Right hindlimb (tissue), 1 donor: ENCODE measurements around the gene HOXB7.

ENCODE experiments used
- DNase-seq: peaks from one replicate; pipeline ENCODE4 v3.0.0-alpha.2; 2018

HOXB7 gene

DNA sequence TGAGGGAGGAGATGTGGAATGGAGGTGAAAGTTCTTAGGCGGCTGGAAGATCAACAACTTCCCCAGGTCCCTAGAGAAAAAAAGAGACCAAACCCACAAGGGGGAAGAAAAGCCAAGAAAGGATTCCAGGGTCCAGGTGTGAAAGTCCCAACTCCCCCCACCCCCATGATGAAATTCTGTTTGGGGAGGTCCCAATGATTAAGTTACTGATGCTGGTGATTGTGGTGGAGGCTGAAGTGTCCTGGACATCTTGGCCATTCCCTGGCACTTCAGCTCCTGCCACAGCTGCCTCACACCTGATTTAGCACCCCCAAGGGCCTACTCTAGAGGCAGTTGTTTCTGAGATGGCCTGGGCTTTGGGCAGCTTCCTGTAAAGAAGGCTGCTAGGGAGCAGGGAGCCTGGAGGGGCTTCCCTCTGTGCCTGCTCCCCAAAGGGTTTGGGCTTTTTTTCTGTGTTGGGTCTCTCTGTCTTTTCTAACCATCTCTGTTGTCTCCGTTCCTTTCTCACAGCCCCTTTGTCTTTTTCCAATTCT is 45.7 kb downstream of the HOXB7 start:
- DNase-seq, result no peak

DNA sequence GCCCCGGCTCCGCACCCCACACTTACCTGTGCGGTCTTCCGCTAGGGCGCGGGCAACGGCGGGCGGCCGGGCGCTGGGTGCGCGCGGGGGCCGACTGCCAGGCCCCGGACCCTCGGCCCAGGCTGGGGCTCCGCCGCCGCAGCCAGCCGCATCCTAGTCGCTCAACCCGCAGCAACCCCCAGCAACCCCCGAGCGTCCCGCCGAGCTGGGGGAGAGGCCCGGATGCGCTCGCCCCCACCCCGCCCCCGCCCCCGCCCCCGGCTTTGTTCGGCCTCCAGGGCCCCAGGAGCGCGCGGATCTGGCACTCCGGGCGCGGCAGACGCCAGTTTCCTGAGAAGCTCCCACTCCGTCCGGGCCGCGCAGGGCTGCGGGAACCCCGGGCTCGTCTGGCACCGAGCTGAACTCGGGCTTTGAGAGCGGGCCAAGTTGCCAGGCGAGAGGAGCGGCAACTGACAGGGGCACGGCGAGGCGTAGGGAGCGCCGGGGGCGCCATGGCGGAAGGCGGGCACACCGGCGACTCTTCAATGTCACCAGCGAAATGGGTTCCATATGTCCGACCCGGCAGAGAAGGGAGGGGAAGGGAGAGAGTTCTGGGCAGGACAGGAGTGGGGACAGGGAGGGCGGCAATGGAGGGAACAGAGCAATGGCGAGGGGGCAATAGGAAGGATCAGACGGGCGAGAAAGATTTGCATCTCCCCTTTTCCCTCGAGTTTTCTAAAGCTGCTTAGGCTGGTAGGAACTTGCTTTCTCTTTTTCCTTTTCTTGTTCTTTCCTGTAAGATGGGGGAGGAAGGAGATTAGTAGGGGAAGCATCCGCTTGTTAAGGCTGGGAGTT is 46.4 kb downstream of the HOXB7 start:
- peak; percentile 58 for DNase-seq

DNA sequence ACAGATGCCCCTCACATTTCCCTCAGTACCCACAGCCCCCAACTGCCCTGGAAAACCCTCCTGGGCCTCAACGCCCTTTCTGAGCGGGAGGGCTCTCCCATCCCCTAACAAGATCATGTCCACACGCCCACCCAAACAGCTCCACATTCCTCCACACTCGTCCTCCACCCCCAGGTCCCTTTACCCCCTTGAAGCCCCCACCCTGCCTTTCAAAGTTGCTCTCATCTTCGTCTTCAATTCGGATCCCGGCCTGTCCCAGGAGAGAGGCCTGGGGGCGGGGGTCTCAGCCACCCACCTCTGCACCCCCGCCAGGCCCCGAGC is 47.0 kb downstream of the HOXB7 start:
- no peak for DNase-seq

DNA sequence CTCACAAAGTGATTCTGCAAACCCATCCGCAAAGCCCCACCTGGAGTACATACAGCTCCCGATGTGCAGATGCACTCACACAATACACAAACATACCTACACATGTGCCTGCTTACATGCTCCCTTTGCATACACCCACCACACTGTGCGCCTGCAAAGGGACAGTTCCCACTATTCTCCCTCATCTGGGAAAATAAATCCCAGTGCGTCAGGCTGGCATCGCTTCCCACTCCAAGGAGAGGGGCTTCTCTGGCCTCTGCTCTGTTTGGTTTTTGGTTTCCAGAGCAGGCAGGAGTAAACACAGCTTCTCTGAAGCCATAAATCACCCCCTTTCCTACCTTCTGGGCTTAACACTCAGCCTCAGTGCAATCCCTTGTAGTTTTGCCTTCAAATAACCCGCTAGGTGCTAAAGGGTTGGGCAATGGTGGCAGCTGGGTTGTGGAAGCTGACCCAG is 47.4 kb downstream of the HOXB7 start:
- DNase-seq, result no peak

DNA sequence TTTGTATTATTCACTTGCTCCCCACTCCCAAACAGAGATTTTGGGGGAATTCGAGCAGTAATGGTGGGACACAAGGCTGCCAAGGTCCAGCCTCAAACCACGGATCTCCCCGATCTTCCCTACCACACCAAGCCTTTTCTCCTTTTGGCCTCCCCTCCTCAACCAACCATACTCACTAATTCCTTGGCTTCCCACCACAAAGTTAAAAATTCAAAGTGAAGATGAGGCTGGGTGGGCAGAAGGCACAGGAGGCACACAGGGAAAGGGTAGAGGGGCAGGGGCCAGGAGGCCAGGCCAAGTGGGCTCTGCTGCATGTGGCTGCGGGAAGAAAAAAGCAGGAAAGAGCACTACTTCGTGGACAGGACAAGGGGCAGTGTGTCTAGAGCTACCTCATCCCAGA is 47.9 kb downstream of the HOXB7 start:
- no peak for DNase-seq

DNA sequence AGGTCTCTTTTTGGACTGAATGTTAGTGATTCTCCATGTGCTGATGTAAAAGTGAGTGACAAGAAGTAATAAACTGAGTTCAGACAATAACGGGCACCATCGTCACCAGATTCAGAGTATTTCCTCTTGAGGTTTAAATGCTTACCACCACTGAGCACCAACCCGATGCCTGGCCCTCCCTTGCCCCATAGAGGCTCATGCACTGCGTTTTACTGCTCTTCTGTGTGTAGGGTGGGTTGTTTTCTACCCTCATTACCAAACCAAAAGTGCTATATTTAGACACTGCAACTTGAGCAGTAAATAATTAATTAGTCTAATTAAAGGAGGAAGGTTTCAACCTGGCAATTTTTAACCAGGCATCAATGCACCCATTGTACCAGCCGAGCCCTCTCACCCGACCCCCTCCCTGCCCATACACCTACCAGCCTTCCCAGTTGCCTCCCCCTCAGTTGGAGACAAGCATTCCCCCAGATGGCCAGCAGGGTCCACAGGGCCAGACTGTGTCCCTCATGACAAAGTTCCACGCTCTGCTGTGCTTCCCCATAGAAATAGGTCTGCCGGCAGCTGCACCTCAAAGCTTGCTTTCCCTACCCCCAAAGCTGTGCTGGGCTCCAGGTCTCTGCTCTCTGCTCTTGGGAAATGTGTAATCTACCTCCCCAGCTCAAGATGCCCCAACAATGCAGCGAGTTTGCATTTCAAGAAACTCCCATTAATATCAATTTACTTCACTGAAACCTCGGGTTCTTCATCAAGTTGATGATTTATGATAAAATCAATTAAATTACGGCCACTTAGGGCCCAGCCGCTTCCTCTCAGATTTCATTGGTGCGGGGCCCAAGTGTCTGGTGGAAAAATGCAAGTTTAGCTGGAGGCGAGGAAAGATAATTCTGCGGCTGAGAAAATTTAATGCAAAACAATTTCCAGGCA is 48.7 kb downstream of the HOXB7 start:
- no peak for DNase-seq

DNA sequence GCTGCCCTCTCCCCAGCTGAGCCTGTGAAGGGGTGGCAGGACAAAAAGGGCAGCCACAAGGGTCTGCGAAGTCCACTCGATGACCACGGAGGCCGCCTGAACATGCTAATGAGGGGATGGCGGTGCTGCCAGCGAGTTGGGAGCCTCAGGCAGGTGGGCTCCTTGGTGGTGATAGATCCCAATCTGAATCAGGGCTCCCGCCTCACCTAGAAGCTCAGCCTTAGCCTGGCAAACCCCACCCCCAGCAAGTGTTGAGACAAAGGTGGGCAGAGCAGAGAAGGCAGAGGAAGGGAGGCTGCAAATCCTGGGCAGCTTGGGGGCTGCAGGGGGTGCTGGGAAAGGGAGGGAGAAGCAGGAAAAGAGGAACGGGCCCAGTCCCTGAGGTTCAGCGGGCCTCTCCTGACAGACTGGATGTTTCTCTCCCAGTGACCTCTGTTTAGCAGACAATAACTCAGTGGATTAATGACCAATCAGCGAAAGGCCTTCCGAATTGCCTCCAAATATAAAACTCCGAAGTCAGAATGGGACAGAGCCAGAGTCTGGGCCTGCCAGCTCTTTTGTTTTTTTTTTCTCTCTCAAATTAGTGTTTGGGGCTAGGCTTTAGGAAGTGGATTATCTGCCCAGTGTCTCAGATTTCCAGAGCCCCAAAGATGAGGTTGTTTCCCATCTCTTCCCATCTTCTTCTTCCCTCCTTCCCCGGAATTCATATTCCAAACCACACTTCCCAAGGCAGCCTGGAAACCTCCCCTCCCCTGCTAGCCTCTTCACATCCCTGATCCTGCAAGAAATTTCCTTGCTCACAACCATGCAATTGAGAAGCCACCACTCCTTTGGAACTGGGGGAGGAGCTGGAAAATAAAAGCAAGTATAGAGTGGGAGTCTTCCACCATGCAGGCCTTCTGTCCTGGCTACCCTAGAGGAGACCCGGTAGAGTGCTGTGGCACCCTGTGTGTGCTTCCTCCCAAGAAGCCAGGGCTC is 50.7 kb downstream of the HOXB7 start:
- no peak for DNase-seq

DNA sequence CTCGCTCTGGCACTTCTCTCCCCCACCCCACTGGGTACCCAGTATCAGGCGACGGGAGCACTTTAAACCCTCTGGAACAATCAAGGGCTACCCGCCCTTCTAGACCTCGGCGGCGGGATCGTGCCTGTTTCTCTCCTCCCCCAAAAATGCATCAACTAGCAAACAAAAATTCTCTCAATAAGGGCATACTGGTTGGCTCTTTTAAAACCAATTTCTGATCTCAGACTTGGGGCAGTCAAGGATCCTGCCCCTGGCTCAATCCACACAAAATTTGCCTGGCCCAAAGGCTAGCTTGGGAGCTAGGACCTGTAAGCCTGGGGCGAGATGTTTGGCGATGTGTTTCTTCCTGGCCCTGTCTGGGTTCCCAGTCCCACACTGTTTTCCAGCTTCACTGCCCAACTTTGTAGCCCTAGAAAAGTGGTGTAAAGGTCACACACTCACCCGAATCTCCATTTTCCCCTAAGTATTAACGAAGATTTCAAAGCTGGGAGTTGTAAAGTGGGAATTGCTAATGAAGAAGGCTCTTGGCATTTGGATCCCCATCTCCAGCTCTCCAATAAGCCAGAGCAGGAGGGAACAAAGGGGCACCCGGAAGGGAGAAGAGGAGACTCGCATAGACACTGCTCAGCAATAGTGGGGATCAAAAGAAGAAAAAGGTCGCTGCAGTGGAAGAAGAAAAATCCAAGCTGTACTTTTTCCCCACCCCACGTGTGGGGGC is 51.5 kb downstream of the HOXB7 start:
- no peak for DNase-seq

DNA sequence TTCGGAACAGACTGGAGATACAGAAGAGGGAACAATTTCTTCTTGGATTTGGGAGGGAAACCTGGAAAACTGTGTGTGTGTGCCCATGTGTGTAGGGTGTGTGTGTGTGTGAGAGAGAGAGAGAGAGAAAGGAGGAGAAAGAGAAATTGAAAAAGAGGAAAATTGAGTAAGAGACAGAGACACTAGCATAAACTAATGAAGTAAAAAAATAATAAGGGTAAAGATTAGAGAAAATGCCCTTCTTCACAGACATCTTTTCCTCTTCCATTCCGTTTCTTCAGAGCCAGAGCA is 52.0 kb downstream of the HOXB7 start:
- DNase-seq, result no peak

DNA sequence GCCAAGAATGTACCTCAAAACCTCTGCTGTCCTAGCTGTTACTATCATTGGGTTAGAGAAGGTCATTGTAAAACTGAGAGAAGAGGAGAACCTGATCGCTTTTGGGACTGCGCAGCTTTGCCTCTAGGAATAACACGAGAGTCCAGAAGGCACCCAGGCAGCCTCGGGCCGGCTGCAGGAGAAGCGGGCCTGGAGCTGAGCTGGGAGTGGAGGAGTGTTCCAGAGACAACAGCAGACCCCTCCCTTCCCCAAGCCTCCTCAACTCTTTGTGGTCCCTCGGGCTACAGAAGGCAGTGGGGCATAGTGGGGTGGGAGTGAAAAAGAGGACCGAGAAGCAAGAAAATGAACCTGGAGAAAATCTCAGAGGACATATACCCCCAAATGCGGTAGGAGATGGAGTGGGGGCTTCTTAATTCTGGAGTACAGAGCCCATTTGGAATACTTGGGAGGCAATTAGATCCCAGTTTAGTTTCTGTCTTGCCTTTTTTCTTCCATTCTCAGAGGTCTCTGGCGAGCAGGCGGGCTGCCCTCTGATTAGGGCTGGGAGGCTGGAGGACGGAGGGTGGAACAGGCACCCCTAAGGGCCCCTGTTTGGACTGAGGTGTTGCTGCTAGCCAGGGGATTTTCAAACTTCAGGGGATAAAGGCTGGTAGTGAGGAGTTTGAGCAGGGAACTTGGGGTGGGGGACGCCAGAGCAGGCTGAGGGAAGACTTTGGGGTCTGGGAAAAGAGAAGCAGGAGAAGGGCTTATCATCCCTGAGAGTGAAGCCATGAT is 52.6 kb downstream of the HOXB7 start:
- no peak for DNase-seq
